ENCODE results near the gene GOLGA6A.

GOLGA6A gene

DNA sequence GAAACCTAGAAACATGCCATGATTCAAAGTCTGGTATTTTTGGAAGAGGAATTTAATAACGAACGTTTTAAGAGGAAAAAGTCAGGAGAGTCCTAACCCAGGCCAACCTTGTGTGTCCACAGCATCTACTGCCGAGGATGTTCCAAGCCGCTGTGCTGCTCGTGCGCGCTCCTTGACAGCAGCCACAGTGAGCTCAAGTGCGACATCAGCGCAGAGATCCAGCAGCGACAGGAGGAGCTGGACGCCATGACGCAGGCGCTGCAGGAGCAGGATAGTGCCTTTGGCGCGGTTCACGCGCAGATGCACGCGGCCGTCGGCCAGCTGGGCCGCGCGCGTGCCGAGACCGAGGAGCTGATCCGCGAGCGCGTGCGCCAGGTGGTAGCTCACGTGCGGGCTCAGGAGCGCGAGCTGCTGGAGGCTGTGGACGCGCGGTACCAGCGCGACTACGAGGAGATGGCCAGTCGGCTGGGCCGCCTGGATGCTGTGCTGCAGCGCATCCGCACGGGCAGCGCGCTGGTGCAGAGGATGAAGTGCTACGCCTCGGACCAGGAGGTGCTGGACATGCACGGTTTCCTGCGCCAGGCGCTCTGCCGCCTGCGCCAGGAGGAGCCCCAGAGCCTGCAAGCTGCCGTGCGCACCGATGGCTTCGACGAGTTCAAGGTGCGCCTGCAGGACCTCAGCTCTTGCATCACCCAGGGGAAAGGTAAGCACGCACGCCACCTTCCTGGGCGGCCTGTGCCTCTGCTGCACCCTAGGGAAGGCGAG lies 59.5 kb downstream of the GOLGA6A start:
- no peak overlapping the region for H3K9ac ChIP-seq (ENCODE audit: low read length in 5 of 5)
- peaks cover 0 to 71% (median 56%) of the 10 kb centered on the region in 5 donors for H3K36me3 ChIP-seq (ENCODE audit: control insufficient read depth in 5 of 5, insufficient read depth in 5 of 5, low read length in 5 of 5)
- no peaks in the 10 kb centered on the region for H3K27me3 ChIP-seq (ENCODE audit: control insufficient read depth in 5 of 5, insufficient read depth in 4 of 5, low read length in 5 of 5)
- H3K4me3 ChIP-seq (ENCODE audit: low read depth in 1 of 5, low read length in 5 of 5), result no peak overlapping the region
- H3K27ac ChIP-seq (ENCODE audit: low read depth, low read length), result no peak overlapping the region
- no peaks in the 10 kb centered on the region for H3K9me3 ChIP-seq (ENCODE audit: control insufficient read depth in 5 of 5, low read length in 5 of 5)
- H3K4me1 ChIP-seq (ENCODE audit: control insufficient read depth in 5 of 5, insufficient read depth in 5 of 5, low read length in 5 of 5), result peaks cover 11 to 68% (median 26%) of the 10 kb centered on the region in 5 donors
